K562 (cell line): ENCODE measurements around the gene ZDHHC17. TPM values are rescaled to one million over a fixed set of nuclear protein-coding genes. Genes with fewer than 3 reads are reported as not detected.

Source experiments
- ATAC-seq: fragments of 200-7000 bp; cut with Tn5 transposase; 3 replicates; pipeline ENCODE4 v1.9.1; 2020; ENCODE audit warnings: moderate library complexity
- BruUV-seq: library from RNA; stranded (reverse); fragments of 400-500 nt; replicated peaks from 2 replicates; lab custom pipeline; 2021; lab: Mats Ljungman, UMichigan
- CTCF ChIA-PET: fragments of 300-600 bp; formaldehyde crosslinking; extraction: SDS; loops from one replicate; lab custom pipeline; 2021; ENCODE audit warnings: low intra/inter-chr PET ratio; lab: Yijun Ruan, JAX
- POLR2A ChIA-PET: fragments of 300-600, 350-650 bp; sonication (Branson Sonifier 250); formaldehyde crosslinking; extraction: SDS; loops from one replicate; lab custom pipeline; 2021; ENCODE audit warnings: antibody characterized with exemption, inconsistent platforms; lab: Yijun Ruan, JAX
- DNase-seq, 4 experiments: peaks; one replicate each; pipeline versions ENCODE4 v3.0.0 to v3.0.0-alpha.2; 2011 to 2018; ENCODE audit warnings: low spot score in 3 of 4, mixed read lengths in 3 of 4; ENCODE audit errors: extremely low read depth in 1 of 4
- FAIRE-seq: peaks from 2 replicates; lab custom pipeline; 2011; peaks lifted over from hg19 to GRCh38; lab: Jason Lieb, UNC
- H2AFZ ChIP-seq: 2 replicates; pipeline ENCODE4 v1.6.0; 2011; ENCODE audit warnings: low read depth, low read length, control low read depth, inconsistent platforms
- H3K27ac ChIP-seq: fragments of 200-600 bp; 3 replicates; pipeline ENCODE4 v1.8.0; 2011; ENCODE audit warnings: low read depth, mild to moderate bottlenecking, control low read depth, inconsistent platforms, low read length, moderate library complexity, mixed read lengths; ENCODE audit errors: extremely low read depth
- H3K27me3 ChIP-seq, 2 experiments: fragments of 300-600 bp in 1 of 2; 2 replicates in 1 of 2; 3 replicates in 1 of 2; pipeline versions ENCODE4 v1.6.0 to v1.8.0; 2011; ENCODE audit warnings: inconsistent platforms in 2 of 2, low read length in 2 of 2, mild to moderate bottlenecking in 1 of 2, mixed read lengths in 1 of 2, moderate library complexity in 1 of 2; ENCODE audit not compliant: control insufficient read depth in 2 of 2, insufficient read depth in 2 of 2
- H3K36me3 ChIP-seq: fragments of 300-600 bp; 3 replicates; pipeline ENCODE4 v1.8.0; 2011; ENCODE audit warnings: mild to moderate bottlenecking, low read length, inconsistent platforms; ENCODE audit not compliant: control insufficient read depth, insufficient read depth
- H3K4me1 ChIP-seq, 2 experiments: fragments of 200-600 bp in 1 of 2; replicated peaks in 1 of 2; 2 replicates in 1 of 2; 3 replicates in 1 of 2; pipeline versions ENCODE4 v1.5.1 to v1.8.0; 2011; ENCODE audit warnings: inconsistent platforms in 2 of 2, low read length in 2 of 2, mild to moderate bottlenecking in 1 of 2, mixed read lengths in 1 of 2, moderate library complexity in 1 of 2; ENCODE audit not compliant: control insufficient read depth in 2 of 2, insufficient read depth in 2 of 2
- H3K4me2 ChIP-seq: 2 replicates; pipeline ENCODE4 v1.6.1; 2011; ENCODE audit warnings: low read length, control low read depth, inconsistent platforms, mixed read lengths; ENCODE audit not compliant: insufficient read depth
- H3K4me3 ChIP-seq: fragments of 200-600 bp; sonication (generic), shearing (Covaris generic); 2 replicates; pipeline ENCODE4 v1.5.1; 2016; ENCODE audit warnings: control low read depth, inconsistent platforms
- H3K79me2 ChIP-seq: fragments of 200-600 bp; 3 replicates; pipeline ENCODE4 v1.8.0; 2011; ENCODE audit warnings: low read length, inconsistent platforms; ENCODE audit not compliant: control insufficient read depth, insufficient read depth
- H3K9ac ChIP-seq, 2 experiments: 2 replicates each; pipeline versions ENCODE4 v1.6.0 to v1.6.1; 2011; ENCODE audit warnings: low read depth in 2 of 2, low read length in 2 of 2, control low read depth in 1 of 2, inconsistent platforms in 1 of 2, mild to moderate bottlenecking in 1 of 2, mixed read lengths in 1 of 2; ENCODE audit not compliant: insufficient read depth in 1 of 2
- H3K9me1 ChIP-seq: one replicate; pipeline ENCODE4 v1.6.0; 2011; ENCODE audit warnings: inconsistent platforms, mild to moderate bottlenecking, low read length, moderate library complexity; ENCODE audit not compliant: control insufficient read depth, insufficient read depth
- H3K9me3 ChIP-seq: replicated peaks from 2 replicates; pipeline ENCODE4 v1.5.1; 2011; ENCODE audit warnings: low read depth, low read length, inconsistent platforms; ENCODE audit not compliant: control insufficient read depth, insufficient read depth
- H4K20me1 ChIP-seq: replicated peaks from 2 replicates; pipeline ENCODE4 v1.6.1; 2011; ENCODE audit warnings: low read length, inconsistent platforms, mixed read lengths; ENCODE audit not compliant: control insufficient read depth, insufficient read depth
- ATF7 ChIP-seq: fragments of 450-650 bp; IDR thresholded peaks from 2 replicates; pipeline ENCODE4 v1.7.1; 2014; ENCODE audit warnings: mild to moderate bottlenecking, moderate library complexity
- BRD9 ChIP-seq: fragments of 450-650 bp; IDR thresholded peaks from 2 replicates; pipeline ENCODE4 v1.6.1; 2018; ENCODE audit warnings: low read depth; ENCODE audit not compliant: partially characterized antibody
- C11orf30 ChIP-seq: fragments of 450-650 bp; IDR thresholded peaks from 2 replicates; pipeline ENCODE4 v1.6.1; 2016; ENCODE audit warnings: low read depth, mild to moderate bottlenecking
- FOXP1 ChIP-seq: sonication (generic); formaldehyde crosslinking; IDR thresholded peaks from 2 replicates; pipeline ENCODE4 v1.8.0; 2022; ENCODE audit warnings: mild to moderate bottlenecking, missing genetic modification reagents
- GTF2B ChIP-seq: IDR thresholded peaks from 2 replicates; pipeline ENCODE4 v1.6.1; 2011; ENCODE audit not compliant: insufficient read length; ENCODE audit errors: extremely low read depth
- HDAC3 ChIP-seq: fragments of 450-650 bp; IDR thresholded peaks from 2 replicates; pipeline ENCODE4 v1.6.1; 2018; ENCODE audit warnings: borderline replicate concordance, mild to moderate bottlenecking, moderate library complexity; ENCODE audit not compliant: partially characterized antibody
- HMBOX1 ChIP-seq: sonication (generic); IDR thresholded peaks from 2 replicates; pipeline ENCODE4 v1.6.1; 2016
- HMGXB4 ChIP-seq: sonication (generic); formaldehyde crosslinking; IDR thresholded peaks from 2 replicates; pipeline ENCODE4 v1.8.1; 2023; ENCODE audit warnings: mild to moderate bottlenecking, missing genetic modification reagents
- HSF4 ChIP-seq: fragments of 250-450 bp; sonication (Bioruptor Pico); IDR thresholded peaks from 2 replicates; pipeline ENCODE4 v2.1.2; 2022; ENCODE audit warnings: mild to moderate bottlenecking, moderate library complexity, borderline replicate concordance
- ILF3 ChIP-seq: fragments of 450-650 bp; IDR thresholded peaks from 2 replicates; pipeline ENCODE4 v1.6.1; 2018; ENCODE audit warnings: antibody characterized with exemption, mild to moderate bottlenecking, moderate library complexity, borderline replicate concordance
- NCOA6 ChIP-seq: fragments of 450-650 bp; IDR thresholded peaks from 2 replicates; pipeline ENCODE4 v1.6.1; 2017; ENCODE audit warnings: mild to moderate bottlenecking
- PYGO2 ChIP-seq: fragments of 450-650 bp; IDR thresholded peaks from 2 replicates; pipeline ENCODE4 v1.6.1; 2016; ENCODE audit warnings: mild to moderate bottlenecking, missing genetic modification characterization, moderate library complexity, missing compliant biosample characterization
- SNIP1 ChIP-seq: fragments of 450-650 bp; IDR thresholded peaks from 2 replicates; pipeline ENCODE4 v1.7.1; 2017; ENCODE audit warnings: low read depth, mild to moderate bottlenecking
- VEZF1 ChIP-seq: fragments of 200-800 bp; sonication (Bioruptor generic); IDR thresholded peaks from 2 replicates; pipeline ENCODE4 v1.6.1; 2017; ENCODE audit warnings: missing genetic modification characterization, missing compliant biosample characterization
- ZBED1 ChIP-seq: IDR thresholded peaks from 2 replicates; pipeline ENCODE4 v1.6.1; 2014
- ZFP91 ChIP-seq: sonication (generic); formaldehyde crosslinking; IDR thresholded peaks from 2 replicates; pipeline ENCODE4 v1.8.0; 2022; ENCODE audit warnings: mild to moderate bottlenecking, missing genetic modification reagents
- ZNF316 ChIP-seq: fragments of 450-650 bp; IDR thresholded peaks from 2 replicates; pipeline ENCODE4 v1.6.1; 2016
- ZNF644 ChIP-seq: fragments of 200-800 bp; sonication (Bioruptor generic); IDR thresholded peaks from 2 replicates; pipeline ENCODE4 v1.6.1; 2016; ENCODE audit warnings: low read depth, missing genetic modification characterization, missing compliant biosample characterization
- ZZZ3 ChIP-seq: fragments of 450-650 bp; IDR thresholded peaks from 2 replicates; pipeline ENCODE4 v1.6.1; 2016; ENCODE audit warnings: antibody characterized with exemption, mild to moderate bottlenecking, moderate library complexity
- WGBS: fragments of 100-300 bp; shearing (Covaris generic); methylation state at CpG from one replicate; pipeline ENCODE4 v1.1.6; 2016; ENCODE audit warnings: low coverage, mixed read lengths; ENCODE audit not compliant: insufficient coverage; ENCODE audit errors: missing lambda C conversion rate; 5-methylcytosine and 5-hydroxymethylcytosine counted together
- in situ Hi-C: fragments of 300-500 bp; cut with MboI; formaldehyde crosslinking; loops from 4 replicates; pipeline ENCODE4 v1.15.0; 2018; ENCODE audit warnings: inconsistent platforms, mixed read lengths
- intact Hi-C: fragments of 100-400 bp; cut with micrococcal nuclease; formaldehyde crosslinking; loops from 2 replicates; pipeline ENCODE4 v1.14.2; 2022
- polyA plus RNA-seq, 8 experiments: library from polyadenylated mRNA; depleted of rRNA in 4 of 8; stranded (reverse) in 5 of 8; unstranded in 3 of 8; fragments of >200 nt; fragmentation: Nextera tagmentation in 2 of 8; fragmentation: Illumina TruSeq in 1 of 8; extraction: Ambion mirVana in 2 of 8; extraction: Trizol in 1 of 8; gene quantifications; 2 replicates each; pipeline versions ENCODE4 v1.2.1 to v1.2.3, GENCODE V29; 2011 to 2014; ENCODE audit warnings: inconsistent platforms in 1 of 8, missing spikeins in 1 of 8
- total RNA-seq, 7 experiments: library from RNA; depleted of rRNA in 6 of 7; stranded (reverse); fragments of >200 nt in 6 of 7; fragmentation: Illumina TruSeq in 2 of 7; extraction: Trizol in 2 of 7; gene quantifications; 2 replicates each; pipeline versions ENCODE4 v1.2.1 to v1.2.3, GENCODE V29; 2011 to 2021; ENCODE audit warnings: low replicate concordance in 1 of 7

ZDHHC17 gene
- total and polyA plus RNA-seq, 9 of the 15 experiments (the other 6 are each of a cell fraction or from before 2014, with no cell fraction given) = 6.7 to 66.0 (median 27.5) TPM

- peaks cover 93% of the 10 kb centered on the region for H3K79me2 ChIP-seq
- POLR2A ChIA-PET = no interaction called here
- no peak overlapping the region for H2AFZ ChIP-seq
- no peak overlapping the region for H3K4me3 ChIP-seq
- H3K36me3 ChIP-seq = 0 out of 3 replicates have a peak, but pooled peaks cover 2% of the 10 kb centered on the region
- H3K9me3 ChIP-seq = peaks cover 10% of the 10 kb centered on the region
- H3K9me1 ChIP-seq = no peaks in the 10 kb centered on the region
- no TSS peak for BruUV-seq
- no peak overlapping the region for H3K4me2 ChIP-seq
- CTCF ChIA-PET = no interaction called here
- FAIRE-seq (no peak), DNase-seq (no peak), ATAC-seq (no peak)
- 83% methylated on average over 1 of the region's 1 CpG for WGBS
- H3K9ac ChIP-seq = no peak overlapping the region
- no peaks in the 10 kb centered on the region for H3K27me3 ChIP-seq
- H3K4me1 ChIP-seq = peaks cover 16 to 28% of the 10 kb centered on the region in 2 experiments
- intact Hi-C loops = no loop called here
- H4K20me1 ChIP-seq = no peaks in the 10 kb centered on the region
- H3K27ac ChIP-seq = 0 out of 3 replicates have a peak overlapping the region, but pooled peaks have one; percentile 19
- in situ Hi-C loops = no loop called here
- TF ChIP-seq SNIP1 (no peak), NCOA6 (no peak), VEZF1 (CRISPR knock-in tag) (no peak), FOXP1 (CRISPR knock-in tag) (no peak), HSF4 (CRISPR knock-in tag) (no peak), ZNF644 (no peak), C11orf30 (no peak), ZNF316 (no peak), BRD9 (no peak), ZFP91 (CRISPR knock-in tag) (no peak), PYGO2 (no peak), HDAC3 (no peak), GTF2B (no peak), ZBED1 (no peak), ZZZ3 (no peak), HMBOX1 (no peak), ILF3 (no peak), ATF7 (no peak), HMGXB4 (CRISPR knock-in tag) (no peak)
Measured at GRCh38 chr12:76785407-76785806, 21.5 kb downstream of the ZDHHC17 start.
